Progenitor cell of endocrine pancreas (in vitro differentiated cells): ENCODE results near the gene PDZD8. TPM values are rescaled to one million over a fixed set of nuclear protein-coding genes. Genes with fewer than 3 reads are reported as not detected.

Source experiments
- DNase-seq: peaks from one replicate; pipeline ENCODE4 v3.0.0; 2021; ENCODE audit warnings: low spot score; ENCODE audit not compliant: unreplicated experiment
- H3K27ac Mint-ChIP-seq: 2 replicates; pipeline ENCODE4 v1.8.0; 2021; ENCODE audit warnings: mild to moderate bottlenecking, moderate library complexity, mixed read lengths
- H3K27me3 Mint-ChIP-seq: 2 replicates; pipeline ENCODE4 v1.8.0; 2021; ENCODE audit warnings: mixed read lengths
- H3K36me3 Mint-ChIP-seq: 2 replicates; pipeline ENCODE4 v1.8.0; 2022; ENCODE audit warnings: mixed read lengths; ENCODE audit not compliant: insufficient read depth
- H3K4me1 Mint-ChIP-seq: 2 replicates; pipeline ENCODE4 v1.8.0; 2021; ENCODE audit warnings: low read depth, mixed read lengths
- H3K4me3 Mint-ChIP-seq: 2 replicates; pipeline ENCODE4 v1.8.0; 2021; ENCODE audit warnings: low read depth, mild to moderate bottlenecking, moderate library complexity, mixed read lengths
- H3K9me3 Mint-ChIP-seq: 2 replicates; pipeline ENCODE4 v1.8.0; 2021; ENCODE audit warnings: low read depth, mixed read lengths
- CTCF ChIP-seq: fragments of 200-600 bp; sonication (generic); IDR thresholded peaks from one replicate; pipeline ENCODE4 v1.5.0; 2021; ENCODE audit warnings: antibody characterized with exemption, mild to moderate bottlenecking; ENCODE audit not compliant: unreplicated experiment
- long read RNA-seq: library from polyadenylated mRNA; unstranded; transcript quantifications from one replicate; pipeline ENCODE4 v2.0.0, GENCODE V29; 2020
- total RNA-seq: library from RNA; stranded (reverse); gene quantifications from 2 replicates; pipeline ENCODE4 v1.2.1, GENCODE V29; 2021

PDZD8 gene
- 28.6 and 30.9 TPM in 2 replicates for total RNA-seq
- long read RNA-seq, full-length matches to known transcripts = 2 of 9 reads
- long read RNA-seq, partial matches to known transcripts = 2 of 9 reads
- long read RNA-seq, other reads (novel, unspliced or antisense) = 5 of 9 reads

GRCh38 chr10:117375360-117376178, at the start of gene PDZD8:
Gene PDZD8, minus strand, starts transcription at chr10:117375440. Its CDS starts 213 bp downstream, at chr10:117375227.
- no peak for TF ChIP-seq CTCF
- H3K4me3 Mint-ChIP-seq = peak within 1 kb of the TSS; percentile 91
- peaks cover 36% of the 10 kb centered on the region for H3K27me3 Mint-ChIP-seq
- H3K9me3 Mint-ChIP-seq = no peaks in the 10 kb centered on the region
- peaks cover 24% of the 10 kb centered on the region for H3K4me1 Mint-ChIP-seq
- peak; percentile 87 for DNase-seq
- peaks cover 2% of the 10 kb centered on the region for H3K36me3 Mint-ChIP-seq
- peak within 1 kb of the TSS; percentile 94 for H3K27ac Mint-ChIP-seq

DNA sequence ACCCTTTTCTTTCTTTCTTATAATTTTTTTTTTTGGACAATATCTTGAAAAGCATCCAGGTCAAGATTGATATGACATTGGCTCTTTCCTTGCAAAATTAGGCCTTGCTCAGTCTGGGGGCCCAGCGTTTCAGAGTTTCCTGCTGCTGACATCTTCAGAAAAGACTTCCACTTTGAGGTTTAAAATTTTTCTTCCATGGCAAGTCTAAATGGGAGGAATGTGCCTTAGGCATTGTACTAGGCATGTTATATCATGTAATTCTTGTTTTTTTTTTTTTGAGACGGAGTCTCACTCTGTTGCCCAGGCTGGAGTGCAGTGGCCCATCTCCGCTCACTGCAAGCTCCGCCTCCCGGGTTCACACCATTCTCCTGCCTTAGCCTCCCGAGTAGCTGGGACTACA, 48.9 kb upstream of the PDZD8 start:
- H3K9me3 Mint-ChIP-seq = no peaks in the 10 kb centered on the region
- H3K36me3 Mint-ChIP-seq = no peaks in the 10 kb centered on the region
- no peak overlapping the region for H3K27ac Mint-ChIP-seq
- H3K4me3 Mint-ChIP-seq = no peak overlapping the region
- peaks cover 16% of the 10 kb centered on the region for H3K4me1 Mint-ChIP-seq
- DNase-seq = no peak
- no peak for TF ChIP-seq CTCF
- peaks cover 1% of the 10 kb centered on the region for H3K27me3 Mint-ChIP-seq

DNA sequence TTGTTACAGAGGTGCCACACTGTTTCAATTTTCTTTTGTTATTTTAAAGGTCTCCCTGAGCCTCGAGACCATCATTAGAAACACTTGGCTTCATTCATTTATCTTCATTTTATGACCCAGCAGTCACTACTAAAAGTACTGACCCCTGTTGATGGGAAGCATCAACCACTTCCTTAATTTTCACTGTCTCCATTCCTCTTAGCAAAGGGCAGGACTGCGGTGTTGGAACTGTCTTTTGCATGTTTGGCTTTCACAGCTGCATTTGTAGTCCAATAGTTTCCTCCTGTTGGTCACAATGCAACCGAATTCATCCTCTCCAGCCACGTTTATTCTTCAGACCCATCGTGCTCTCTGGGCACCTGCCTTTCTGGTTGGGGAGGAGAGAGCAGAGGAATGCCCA, 46.7 kb upstream of the PDZD8 start:
- Mint-ChIP-seq H3K27me3 (peaks cover 3% of the 10 kb centered on the region), H3K4me1 (peaks cover 9% of the 10 kb centered on the region), H3K36me3 (no peaks in the 10 kb centered on the region), H3K9me3 (no peaks in the 10 kb centered on the region), H3K4me3 (no peak overlapping the region), H3K27ac (no peak overlapping the region)
- no peak for TF ChIP-seq CTCF
- no peak for DNase-seq

DNA sequence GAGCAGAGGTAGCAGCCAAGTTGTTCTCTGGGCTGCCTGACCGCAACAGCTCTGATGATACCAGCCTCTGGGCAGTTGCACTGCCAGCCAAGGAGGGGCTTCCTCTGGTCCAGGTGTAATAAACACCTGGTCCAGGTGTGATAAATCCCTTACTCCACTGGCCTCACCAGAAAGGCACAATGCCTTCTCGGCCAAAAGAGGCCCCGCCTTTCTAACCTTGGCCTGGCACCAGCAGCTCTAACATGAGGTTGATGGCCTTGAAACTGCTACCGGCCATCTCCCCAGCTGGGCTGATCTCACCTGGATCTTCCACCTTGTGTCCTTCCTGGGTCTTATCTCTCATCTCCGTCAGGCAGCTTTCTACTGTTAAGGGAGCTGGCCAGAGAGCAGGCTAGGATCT, 45.5 kb upstream of the PDZD8 start:
- DNase-seq = no peak
- TF ChIP-seq CTCF = no peak
- Mint-ChIP-seq H3K4me3 (no peak overlapping the region), H3K36me3 (no peaks in the 10 kb centered on the region), H3K9me3 (no peaks in the 10 kb centered on the region), H3K4me1 (no peaks in the 10 kb centered on the region), H3K27me3 (peaks cover 3% of the 10 kb centered on the region), H3K27ac (no peak overlapping the region)

- TF ChIP-seq CTCF = no peak
- H3K4me1 Mint-ChIP-seq = no peaks in the 10 kb centered on the region
- no peaks in the 10 kb centered on the region for H3K36me3 Mint-ChIP-seq
- no peak overlapping the region for H3K4me3 Mint-ChIP-seq
- H3K9me3 Mint-ChIP-seq = no peaks in the 10 kb centered on the region
- no peak overlapping the region for H3K27ac Mint-ChIP-seq
- peaks cover 3% of the 10 kb centered on the region for H3K27me3 Mint-ChIP-seq
- DNase-seq = no peak
These were observed 44.7 kb upstream of the PDZD8 start for GRCh38 chr10:117419921-117420320.
